NOMO-1 (cell line): ENCODE measurements around the gene CLCN3.
"Not testable (repeated sequence)": the region's sequence is repeated elsewhere in the genome, so short reads cannot be mapped to it uniquely, and the experiment has no call there.

Experiments
- DNase-seq, 2 experiments: peaks; one replicate each; lab custom pipeline; 2025; ENCODE audit not compliant: unreplicated experiment in 2 of 2; lab: John Stamatoyannopoulos, UW

Gene CLCN3

GRCh38 chr4:169652535-169652934, 32.2 kb downstream of the CLCN3 start:
- DNase-seq = no peak

GRCh38 chr4:169655401-169655800, 35.0 kb downstream of the CLCN3 start:
- no peak for DNase-seq

GRCh38 chr4:169657470-169658107, 37.2 kb downstream of the CLCN3 start:
- DNase-seq = peak in 1 of 2 experiments; percentile 30

- no peak for DNase-seq
Measured at GRCh38 chr4:169658196-169658595, 37.8 kb downstream of the CLCN3 start.

- no peak for DNase-seq
Measured at GRCh38 chr4:169658975-169659715, 38.8 kb downstream of the CLCN3 start.

GRCh38 chr4:169659716-169660670, 39.6 kb downstream of the CLCN3 start:
- peak; percentile 71 to 96 for DNase-seq

GRCh38 chr4:169660929-169661328, 40.6 kb downstream of the CLCN3 start:
- peak; percentile 33 to 78 for DNase-seq

- DNase-seq = no peak
Measured at GRCh38 chr4:169661761-169662160, 41.4 kb downstream of the CLCN3 start.

- DNase-seq = no peak
Measured at GRCh38 chr4:169662206-169662605, 41.8 kb downstream of the CLCN3 start.

- DNase-seq = no peak
Measured at GRCh38 chr4:169663402-169663801, 43.0 kb downstream of the CLCN3 start.

- no peak for DNase-seq
Measured at GRCh38 chr4:169663831-169664230, 43.5 kb downstream of the CLCN3 start.

GRCh38 chr4:169664615-169665014, 44.2 kb downstream of the CLCN3 start:
- no peak for DNase-seq

- DNase-seq = no peak
Measured at GRCh38 chr4:169665046-169665737, 44.8 kb downstream of the CLCN3 start.

- DNase-seq = no peak
Measured at GRCh38 chr4:169668069-169668721, 47.8 kb downstream of the CLCN3 start.

GRCh38 chr4:169675825-169676224, 55.4 kb downstream of the CLCN3 start:
- DNase-seq = no peak

- no peak for DNase-seq
Measured at GRCh38 chr4:169677150-169677748, 56.9 kb downstream of the CLCN3 start.

GRCh38 chr4:169678486-169678885, 58.1 kb downstream of the CLCN3 start:
- DNase-seq = not testable (repeated sequence)

- not testable (repeated sequence) for DNase-seq
Measured at GRCh38 chr4:169678951-169679591, 58.7 kb downstream of the CLCN3 start.

- peak in 1 of 2 experiments; percentile 47 for DNase-seq
Measured at GRCh38 chr4:169682372-169683047, 62.1 kb downstream of the CLCN3 start.
